HG03521 (cell line): ENCODE measurements around the gene FAM131A.

Experiments used
- ATAC-seq: cut with Tn5 transposase; IDR thresholded peaks from one replicate; pipeline ENCODE4 v1.9.1; 2021; ENCODE audit warnings: mild to moderate bottlenecking, moderate library complexity; ENCODE audit not compliant: unreplicated experiment

FAM131A gene

DNA sequence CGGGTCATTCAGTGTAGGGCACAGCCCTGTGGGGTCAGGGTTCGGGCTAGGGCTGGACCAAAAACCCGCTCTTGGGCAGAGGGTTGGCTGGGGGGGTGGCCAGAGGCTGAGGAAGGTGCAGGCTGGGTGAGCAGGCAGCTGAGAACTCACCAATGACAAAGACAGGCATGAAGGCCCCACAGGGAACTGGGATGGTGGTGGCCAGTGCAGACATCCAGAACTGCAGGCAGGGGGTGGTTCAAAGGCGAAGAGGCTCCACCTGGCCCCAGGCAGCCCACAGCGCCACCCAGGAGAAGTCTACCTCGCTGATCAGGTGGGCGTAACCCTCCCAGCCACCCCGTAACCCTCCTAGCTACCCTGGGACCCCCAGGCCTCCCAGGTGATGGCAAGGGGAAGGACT is 17.4 kb downstream of the FAM131A start:
- no peak for ATAC-seq

DNA sequence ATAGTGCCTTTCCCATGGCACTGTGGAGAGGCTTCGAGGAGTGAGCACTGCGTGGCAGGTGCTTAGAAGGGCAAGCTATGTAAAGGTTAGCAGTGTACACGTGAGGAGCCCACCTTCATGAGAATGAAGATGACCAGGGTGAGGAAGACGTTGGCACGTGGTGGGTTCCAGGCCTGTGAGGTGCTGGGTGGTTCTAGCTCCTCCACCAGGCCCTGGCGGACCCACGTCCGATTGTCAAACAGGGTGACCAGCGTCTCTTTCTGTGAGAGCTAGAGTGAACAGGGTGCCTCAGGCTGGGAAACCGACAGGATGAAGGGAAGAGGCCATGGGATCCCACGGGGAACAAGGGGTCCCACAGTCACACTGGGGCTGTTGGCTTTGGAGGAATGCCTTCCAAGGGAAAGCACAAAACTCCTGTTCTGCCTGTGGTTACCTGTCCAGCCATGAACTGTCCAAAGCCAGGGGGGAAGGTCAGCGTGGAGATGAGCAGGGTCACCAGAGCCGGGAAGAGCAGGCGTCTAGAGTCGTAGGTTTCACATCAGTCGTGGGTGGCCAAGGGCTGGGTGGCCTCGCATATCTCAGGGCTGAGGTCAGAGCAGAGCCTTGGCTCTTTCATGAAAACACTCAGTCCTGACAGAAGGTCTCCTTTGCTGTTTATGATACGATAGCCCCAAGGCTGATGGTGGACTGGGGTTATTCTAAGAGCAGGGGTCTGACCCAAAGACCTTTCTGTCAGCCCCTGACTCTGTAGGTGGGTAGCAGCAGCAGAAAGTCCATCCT is 18.1 kb downstream of the FAM131A start:
- ATAC-seq, result no peak

DNA sequence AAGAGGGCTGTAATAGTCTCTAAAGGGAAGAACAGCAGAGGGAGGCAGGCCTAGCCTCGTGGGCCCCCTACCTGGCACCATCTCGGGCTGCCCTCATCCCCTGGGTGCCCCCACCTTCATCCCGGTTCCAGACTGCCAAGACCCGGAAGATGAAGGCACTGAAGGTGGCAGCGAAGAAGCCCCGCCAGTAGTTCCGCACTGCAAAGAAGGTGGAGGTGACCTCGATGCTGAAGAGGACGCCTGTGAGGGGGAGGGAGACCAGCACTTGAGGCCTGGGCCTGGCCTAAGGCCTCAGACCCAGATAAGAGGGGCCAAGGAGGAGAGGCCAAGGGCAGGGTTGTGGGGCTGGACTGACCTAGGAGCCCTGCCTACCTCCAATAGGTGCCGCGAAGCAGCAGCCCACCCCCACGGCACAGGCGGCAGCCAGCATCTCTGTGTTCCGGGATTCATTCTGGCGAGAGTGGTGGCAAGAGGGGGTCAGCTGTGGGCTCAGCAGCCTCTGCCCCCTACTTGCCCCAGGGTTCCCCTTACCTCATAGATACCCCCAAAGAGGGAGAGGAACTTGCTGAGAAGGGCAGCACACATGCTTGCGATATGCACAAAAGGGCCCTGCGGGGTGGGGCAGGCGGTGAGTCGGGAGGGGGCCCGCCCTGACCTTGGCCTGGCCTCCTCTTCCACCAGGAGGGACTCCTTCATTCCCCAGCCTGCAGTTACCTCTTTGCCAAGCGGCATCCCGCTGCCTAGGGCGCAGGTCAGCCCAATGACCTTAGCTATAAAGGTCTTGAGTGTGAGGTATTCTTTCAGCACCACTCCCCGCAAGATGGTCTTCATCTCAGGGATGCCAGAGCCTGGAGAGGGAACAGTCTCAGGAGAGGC is 20.1 kb downstream of the FAM131A start:
- no peak for ATAC-seq

GRCh38 chr3:184358124-184358767 is 20.8 kb downstream of the FAM131A start:
- ATAC-seq, result no peak

DNA sequence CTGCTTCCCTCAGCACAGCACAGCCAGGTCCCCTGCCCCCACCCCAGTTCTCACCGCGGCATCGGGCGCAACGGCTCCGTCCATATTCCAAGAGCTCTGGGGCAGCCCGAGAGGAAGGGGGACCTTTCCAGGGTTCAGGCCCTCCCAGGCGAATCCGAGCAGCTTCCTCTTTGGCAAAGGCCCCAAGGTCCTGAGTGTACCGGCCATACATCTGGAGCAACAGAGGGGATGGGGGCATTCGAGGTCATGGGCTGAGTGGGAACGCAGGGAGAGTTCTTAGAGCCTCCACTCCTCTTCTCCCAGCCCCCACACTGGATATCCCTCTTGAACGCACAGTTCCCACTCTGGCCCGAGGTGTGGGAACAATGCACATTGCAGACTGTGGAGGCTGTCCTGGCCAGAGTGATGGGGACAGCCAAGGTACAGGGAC is 21.5 kb downstream of the FAM131A start:
- ATAC-seq, result no peak

- ATAC-seq, result no peak
Measured at GRCh38 chr3:184359610-184360009, 22.2 kb downstream of the FAM131A start.

GRCh38 chr3:184360070-184360928 is 22.9 kb downstream of the FAM131A start:
- ATAC-seq, result no peak

DNA sequence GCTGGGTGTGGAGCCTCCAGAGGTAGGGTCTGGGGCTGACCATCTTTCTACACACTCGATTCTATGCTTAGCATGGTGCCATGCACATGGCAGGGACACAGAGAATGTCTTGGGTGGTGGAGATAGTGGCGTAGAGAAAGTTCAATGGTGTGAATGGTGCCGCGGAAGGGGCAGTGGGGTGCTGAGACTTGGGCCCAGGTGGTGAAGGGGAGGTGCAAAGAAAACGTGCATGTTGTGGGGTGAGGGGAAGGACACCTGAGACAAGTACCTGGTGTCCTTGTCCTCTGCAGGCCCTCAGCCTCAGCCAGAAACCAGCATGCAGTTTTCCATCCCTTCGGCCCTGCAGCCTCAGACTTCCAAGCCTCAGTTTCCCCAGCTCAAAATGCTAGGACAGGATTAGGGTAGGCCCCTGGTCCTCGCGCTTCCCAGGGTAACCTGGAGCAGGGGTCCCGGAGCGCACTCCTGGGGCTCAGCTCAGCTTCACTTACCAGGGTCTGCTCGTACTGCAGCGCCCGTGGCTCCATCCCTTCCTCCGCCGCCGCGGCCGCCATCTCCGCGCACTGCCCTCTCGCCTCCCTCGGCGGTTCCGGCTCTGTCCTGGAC is 23.6 kb downstream of the FAM131A start:
- ATAC-seq, result no peak

DNA sequence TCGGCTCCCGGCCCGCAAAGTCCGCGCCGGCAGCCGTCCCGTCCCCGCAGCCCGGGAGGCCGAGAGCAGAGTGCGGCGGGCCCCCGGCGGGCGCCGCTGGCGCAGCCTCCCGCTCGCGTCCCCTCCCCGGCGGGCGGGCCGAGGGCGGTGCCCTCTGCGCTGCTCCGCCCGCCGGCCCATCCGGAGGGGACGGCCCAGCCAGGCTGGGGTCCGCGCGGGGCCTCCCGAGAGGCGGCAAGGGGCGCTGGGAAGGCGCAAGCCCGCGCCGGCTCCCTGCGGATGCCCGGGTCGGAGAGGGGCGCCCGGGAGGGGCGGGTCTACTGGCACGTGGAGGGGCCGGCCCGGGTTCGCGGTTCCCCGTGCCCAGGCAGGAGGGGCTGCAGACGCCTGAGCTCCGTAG is 24.1 kb downstream of the FAM131A start, which contains the start of the genes CLCN2 and POLR2H:
Gene CLCN2 (minus strand): TSS at position 74 of the 400 bp plus-strand sequence. CDS start 126 bp downstream, outside the sequence.
Gene POLR2H (plus strand): TSS at position 179 of the 400 bp plus-strand sequence. CDS start 1,783 bp downstream, outside the sequence.
- ATAC-seq, result peak; percentile 24

DNA sequence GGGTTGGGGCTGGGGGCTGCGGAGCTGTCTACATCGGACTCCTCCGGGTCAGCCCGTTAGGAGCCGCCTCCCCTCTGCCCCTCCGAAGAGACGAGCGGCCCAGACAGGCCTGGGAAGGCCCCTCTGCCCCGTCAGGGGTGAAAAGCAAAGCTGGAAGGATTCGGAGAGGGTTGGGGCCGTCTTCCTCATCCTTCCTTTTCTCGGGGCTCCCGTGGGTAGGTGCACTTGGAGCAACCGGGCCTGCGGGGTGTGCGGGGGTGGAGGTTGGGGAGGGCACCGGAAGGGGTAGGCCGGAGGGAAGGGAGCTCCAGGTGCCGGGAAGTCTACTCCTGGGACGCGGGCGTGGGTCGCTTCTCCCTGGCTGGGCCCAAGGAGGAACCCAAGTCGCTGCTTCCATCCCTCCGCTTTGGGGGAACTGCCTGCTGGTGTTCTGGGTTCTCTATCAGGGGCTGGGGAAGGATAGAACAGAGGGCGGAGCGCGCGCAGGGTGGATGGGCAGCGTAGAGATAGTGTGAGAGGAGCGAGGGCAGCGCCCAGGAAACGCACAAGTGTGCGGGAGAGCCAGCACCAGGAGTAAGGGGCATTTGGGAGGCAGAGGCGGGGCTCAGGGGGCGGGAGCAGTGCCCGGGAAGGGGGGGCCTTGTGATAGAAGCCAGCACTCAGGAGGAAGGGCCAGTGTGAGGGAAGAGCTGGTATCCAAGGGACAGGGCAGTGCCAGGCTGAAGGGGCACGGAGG is 24.7 kb downstream of the FAM131A start:
- ATAC-seq, result no peak

DNA sequence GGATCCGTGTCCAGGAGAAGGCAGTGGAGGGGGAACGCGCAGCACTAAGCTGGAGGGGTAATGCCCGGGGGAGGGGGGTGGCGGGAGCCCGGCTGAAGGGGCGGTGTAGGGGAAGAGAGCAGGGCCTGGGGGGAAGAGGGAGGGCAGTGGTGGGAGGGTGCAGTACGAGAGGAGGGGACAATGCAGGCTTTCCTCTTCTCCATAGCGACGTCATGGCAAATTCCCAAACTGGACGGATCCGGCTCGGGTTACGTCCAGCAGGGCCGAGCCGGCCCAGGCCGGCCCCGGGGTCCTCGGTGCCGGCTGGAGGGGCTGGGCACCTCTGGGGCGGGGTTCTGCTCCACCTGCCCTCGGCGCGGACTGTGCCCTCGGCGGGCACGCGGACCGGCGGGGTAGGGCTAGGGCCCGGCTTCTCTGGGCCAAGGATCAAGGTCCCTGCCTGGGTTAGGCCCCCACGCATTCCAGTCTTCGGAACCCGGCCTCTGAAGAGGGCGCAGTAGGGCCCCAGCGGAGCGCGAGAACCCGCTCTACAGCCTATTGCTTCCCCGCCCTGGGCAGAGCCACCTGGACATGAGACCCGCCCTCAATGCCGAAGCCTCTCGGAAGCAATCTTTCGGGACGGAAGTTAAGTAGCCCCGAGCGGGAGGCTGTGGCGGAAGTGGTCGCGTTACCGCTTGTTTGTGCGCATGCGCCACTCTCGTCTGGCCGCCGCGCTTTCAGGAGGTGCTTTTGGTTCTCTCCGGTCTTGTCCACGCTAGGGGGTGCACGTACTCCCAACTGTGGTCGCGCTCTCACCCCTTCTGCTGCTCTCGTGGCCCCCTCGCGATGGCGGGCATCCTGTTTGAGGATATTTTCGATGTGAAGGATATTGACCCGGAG is 25.5 kb downstream of the FAM131A start:
- ATAC-seq, result peak; percentile 87

GRCh38 chr3:184366619-184367289 is 29.4 kb downstream of the FAM131A start:
- ATAC-seq, result no peak

- no peak for ATAC-seq
Measured at GRCh38 chr3:184368116-184368515, 30.7 kb downstream of the FAM131A start.

DNA sequence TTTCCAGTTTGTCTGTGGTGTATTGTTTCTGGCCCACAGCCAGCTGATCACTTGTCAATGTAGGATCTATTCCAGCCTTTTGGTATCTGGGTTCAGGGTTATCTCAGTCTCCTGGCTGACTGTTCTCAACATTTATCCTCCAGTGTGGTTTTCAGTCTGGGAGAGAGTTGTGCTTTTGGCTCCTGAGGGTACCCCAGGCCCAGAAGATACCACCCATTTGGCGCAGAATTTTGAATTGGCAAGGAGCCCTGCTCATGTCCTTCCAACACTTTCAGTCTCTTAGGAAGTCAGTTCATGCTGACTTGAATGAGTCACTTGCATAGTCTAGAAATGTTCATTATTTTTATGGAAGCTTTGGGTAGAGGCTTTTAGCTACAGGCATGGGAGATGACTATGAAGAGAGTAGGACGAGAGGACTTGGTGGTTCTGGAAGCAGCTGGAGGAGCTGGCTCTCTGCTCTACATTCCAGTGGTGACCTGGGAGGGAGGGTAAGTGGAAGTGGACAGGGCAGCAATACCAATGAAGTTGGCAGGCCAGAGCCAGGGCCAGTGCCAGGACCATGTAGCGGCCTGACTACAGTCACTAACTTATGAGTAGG is 31.3 kb downstream of the FAM131A start:
- ATAC-seq, result no peak

GRCh38 chr3:184371570-184372018 is 34.2 kb downstream of the FAM131A start:
- ATAC-seq, result peak; percentile 75

DNA sequence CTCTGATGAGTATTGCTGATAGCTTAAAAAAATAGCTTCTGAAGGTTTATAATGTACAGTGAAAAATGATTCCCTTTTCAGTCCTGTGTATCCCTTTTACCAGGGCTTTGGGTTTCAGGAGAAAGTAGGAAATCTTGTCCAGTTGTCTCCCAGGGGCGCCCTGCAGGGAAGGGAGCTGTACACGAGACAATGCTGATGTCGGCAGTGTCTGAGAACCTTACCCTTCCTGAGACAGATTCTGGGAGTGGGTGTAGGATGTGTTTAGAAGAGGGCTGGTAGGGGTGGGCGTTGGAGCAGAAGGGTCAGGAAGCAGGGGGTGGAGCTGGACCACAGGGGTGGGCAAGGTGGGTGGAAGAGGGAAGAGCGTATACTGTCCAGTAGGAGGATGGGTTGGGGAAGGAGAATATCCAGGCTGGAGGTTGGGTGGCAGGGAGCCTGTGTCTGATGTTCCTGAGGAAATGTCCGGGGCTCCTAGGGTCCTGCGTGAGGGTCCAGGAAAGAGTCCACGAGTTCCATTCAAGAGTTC is 35.0 kb downstream of the FAM131A start:
- ATAC-seq, result no peak

- no peak for ATAC-seq
Measured at GRCh38 chr3:184372911-184373310, 35.5 kb downstream of the FAM131A start.
